Astrocyte of the spinal cord (primary cell): ENCODE measurements around the gene MCM9.

ENCODE experiments used
- DNase-seq: peaks from one replicate; pipeline ENCODE4 v3.0.0; 2011; ENCODE audit warnings: low read depth, low spot score
- H3K4me3 ChIP-seq: 2 replicates; pipeline ENCODE4 v1.5.1; 2011; ENCODE audit warnings: low read depth, mild to moderate bottlenecking, low read length, moderate library complexity
- CTCF ChIP-seq: IDR thresholded peaks from 2 replicates; pipeline ENCODE4 v1.5.1; 2012; ENCODE audit warnings: low read depth, mild to moderate bottlenecking, low read length, inconsistent platforms
- in situ Hi-C: cut with HindIII; loops from 2 replicates; pipeline ENCODE4 v1.10.0; 2017; ENCODE audit warnings: low sequenced_read_pairs

MCM9 gene

GRCh38 chr6:118865100-118865391, 69.9 kb downstream of the MCM9 start:
- in situ Hi-C loops = no loop called here
- no peak for DNase-seq
- no peak for TF ChIP-seq CTCF
- no peak overlapping the region for H3K4me3 ChIP-seq

GRCh38 chr6:118864341-118865099, 70.4 kb downstream of the MCM9 start:
- no peak overlapping the region for H3K4me3 ChIP-seq
- no peak for DNase-seq
- in situ Hi-C loops = no loop called here
- no peak for TF ChIP-seq CTCF

- no peak for TF ChIP-seq CTCF
- no peak for DNase-seq
- in situ Hi-C loops = no loop called here
- no peak overlapping the region for H3K4me3 ChIP-seq
These were observed 72.5 kb downstream of the MCM9 start for GRCh38 chr6:118862443-118862842.

- in situ Hi-C loops = no loop called here
- no peak overlapping the region for H3K4me3 ChIP-seq
- no peak for DNase-seq
- no peak for TF ChIP-seq CTCF
These were observed 74.1 kb downstream of the MCM9 start for GRCh38 chr6:118860880-118861279.

- TF ChIP-seq CTCF = no peak
- in situ Hi-C loops = no loop called here
- H3K4me3 ChIP-seq = no peak overlapping the region
- DNase-seq = no peak
These were observed 74.6 kb downstream of the MCM9 start for GRCh38 chr6:118860363-118860762.

GRCh38 chr6:118859517-118860064, 75.4 kb downstream of the MCM9 start:
- no peak for TF ChIP-seq CTCF
- no peak overlapping the region for H3K4me3 ChIP-seq
- in situ Hi-C loops = no loop called here
- no peak for DNase-seq

- in situ Hi-C loops = no loop called here
- TF ChIP-seq CTCF = no peak
- no peak for DNase-seq
- H3K4me3 ChIP-seq = no peak overlapping the region
These were observed 78.7 kb downstream of the MCM9 start for GRCh38 chr6:118856301-118856700.
